Mesenchymal stem cell (in vitro differentiated cells and primary cell): ENCODE data around the gene RNF13.

Experiments
- DNase-seq: peaks from one replicate; pipeline ENCODE4 v3.0.0-alpha.2; 2013
- H2AFZ ChIP-seq: one replicate; pipeline ENCODE4 v1.6.1; 2013; ENCODE audit warnings: low read depth, mild to moderate bottlenecking, control low read depth, inconsistent platforms, low read length, moderate library complexity
- H2AK5ac ChIP-seq: 2 replicates; pipeline ENCODE4 v1.6.1; 2013; ENCODE audit warnings: low read length, moderate library complexity, mild to moderate bottlenecking, inconsistent platforms; ENCODE audit not compliant: severe bottlenecking
- H2BK120ac ChIP-seq: one replicate; pipeline ENCODE4 v1.6.1; 2013; ENCODE audit warnings: low read depth, mild to moderate bottlenecking, inconsistent platforms, low read length, moderate library complexity
- H2BK12ac ChIP-seq, 2 experiments: one replicate each; pipeline ENCODE4 v1.6.1; 2013; ENCODE audit warnings: inconsistent platforms in 2 of 2, low read length in 2 of 2, mild to moderate bottlenecking in 2 of 2, moderate library complexity in 2 of 2, control low read depth in 1 of 2
- H2BK15ac ChIP-seq: one replicate; pipeline ENCODE4 v1.6.1; 2013; ENCODE audit warnings: mild to moderate bottlenecking, low read depth, inconsistent platforms; ENCODE audit not compliant: poor library complexity, severe bottlenecking
- H2BK5ac ChIP-seq: 2 replicates; pipeline ENCODE4 v1.6.1; 2013; ENCODE audit warnings: low read depth, mild to moderate bottlenecking, low read length, control low read depth, inconsistent platforms; ENCODE audit not compliant: poor library complexity, severe bottlenecking
- H3K14ac ChIP-seq, 2 experiments: one replicate each; pipeline ENCODE4 v1.6.1; 2013; ENCODE audit warnings: inconsistent platforms in 2 of 2, low read length in 2 of 2, control low read depth in 1 of 2, mild to moderate bottlenecking in 1 of 2, moderate library complexity in 1 of 2
- H3K18ac ChIP-seq, 2 experiments: one replicate each; pipeline ENCODE4 v1.6.1; 2013; ENCODE audit warnings: inconsistent platforms in 2 of 2, low read length in 2 of 2, control low read depth in 1 of 2, low read depth in 1 of 2, mild to moderate bottlenecking in 1 of 2
- H3K23ac ChIP-seq, 2 experiments: one replicate each; pipeline ENCODE4 v1.6.1; 2013; ENCODE audit warnings: inconsistent platforms in 2 of 2, low read length in 2 of 2, mild to moderate bottlenecking in 2 of 2, moderate library complexity in 2 of 2, control low read depth in 1 of 2
- H3K27ac ChIP-seq: 2 replicates; pipeline ENCODE4 v1.5.1; 2013; ENCODE audit warnings: mild to moderate bottlenecking, moderate library complexity, low read length, control low read depth, inconsistent platforms; ENCODE audit not compliant: poor library complexity, severe bottlenecking
- H3K27me3 ChIP-seq, 2 experiments: 2 replicates each; pipeline versions ENCODE4 v1.6.1 to v1.7.0; 2013; ENCODE audit warnings: low read length in 2 of 2, mild to moderate bottlenecking in 2 of 2, moderate library complexity in 2 of 2, control low read depth in 1 of 2, inconsistent platforms in 1 of 2; ENCODE audit not compliant: control insufficient read depth in 1 of 2, insufficient read depth in 1 of 2
- H3K36me3 ChIP-seq, 2 experiments: 2 replicates each; pipeline versions ENCODE4 v1.6.1 to v1.7.0; 2013; ENCODE audit warnings: low read length in 2 of 2, control low read depth in 1 of 2, inconsistent platforms in 1 of 2, low read depth in 1 of 2, mild to moderate bottlenecking in 1 of 2; ENCODE audit not compliant: insufficient read depth in 2 of 2, control insufficient read depth in 1 of 2
- H3K4ac ChIP-seq, 2 experiments: one replicate each; pipeline ENCODE4 v1.6.1; 2013; ENCODE audit warnings: inconsistent platforms in 2 of 2, low read length in 2 of 2, mild to moderate bottlenecking in 2 of 2, moderate library complexity in 2 of 2, control low read depth in 1 of 2, low read depth in 1 of 2
- H3K4me1 ChIP-seq: 2 replicates; pipeline ENCODE4 v1.6.1; 2013; ENCODE audit warnings: low read depth, low read length, control low read depth; ENCODE audit not compliant: control insufficient read depth, insufficient read depth
- H3K4me2 ChIP-seq: 2 replicates; pipeline ENCODE4 v1.6.1; 2013; ENCODE audit warnings: low read length, mild to moderate bottlenecking, inconsistent platforms; ENCODE audit not compliant: poor library complexity, severe bottlenecking
- H3K4me3 ChIP-seq, 2 experiments: 2 replicates each; pipeline versions ENCODE4 v1.5.1 to v1.7.0; 2013; ENCODE audit warnings: low read length in 2 of 2, mild to moderate bottlenecking in 2 of 2, control low read depth in 1 of 2, low read depth in 1 of 2; ENCODE audit not compliant: insufficient read depth in 1 of 2
- H3K79me1 ChIP-seq: replicated peaks from 2 replicates; pipeline ENCODE4 v1.6.1; 2013; ENCODE audit warnings: mild to moderate bottlenecking, control low read depth, low read length, inconsistent platforms; ENCODE audit not compliant: poor library complexity, severe bottlenecking
- H3K9ac ChIP-seq: 2 replicates; pipeline ENCODE4 v1.7.0; 2013; ENCODE audit warnings: mild to moderate bottlenecking, low read length, moderate library complexity
- H3K9me3 ChIP-seq: 2 replicates; pipeline ENCODE4 v1.7.0; 2013; ENCODE audit warnings: mild to moderate bottlenecking, low read length; ENCODE audit not compliant: control insufficient read depth
- H4K8ac ChIP-seq: one replicate; pipeline ENCODE4 v1.6.1; 2013; ENCODE audit warnings: inconsistent platforms, mild to moderate bottlenecking, low read length, moderate library complexity
- H4K91ac ChIP-seq: one replicate; pipeline ENCODE4 v1.6.1; 2013; ENCODE audit warnings: mild to moderate bottlenecking, low read length, inconsistent platforms
- WGBS: methylation state at CpG from one replicate; pipeline ENCODE4 v1.1.7; 2013; ENCODE audit warnings: mixed read lengths; 5-methylcytosine and 5-hydroxymethylcytosine counted together

RNF13 gene

GRCh38 chr3:149983628-149984027 lies 170.6 kb downstream of the RNF13 start:
- no peak overlapping the region for H4K91ac ChIP-seq
- H3K4me1 ChIP-seq, result no peaks in the 10 kb centered on the region
- 89% methylated on average over 4 of the region's 4 CpGs for WGBS
- no peak overlapping the region for H2BK120ac ChIP-seq
- no peak overlapping the region for H3K14ac ChIP-seq
- H3K23ac ChIP-seq, result no peak overlapping the region
- no peaks in the 10 kb centered on the region for H3K27me3 ChIP-seq
- no peak overlapping the region for H3K4me2 ChIP-seq
- no peak overlapping the region for H3K4me3 ChIP-seq
- H3K27ac ChIP-seq, result no peak overlapping the region
- H2BK12ac ChIP-seq, result no peak overlapping the region
- no peak overlapping the region for H2BK5ac ChIP-seq
- H2BK15ac ChIP-seq, result no peak overlapping the region
- no peaks in the 10 kb centered on the region for H3K79me1 ChIP-seq
- H2AK5ac ChIP-seq, result no peak overlapping the region
- no peak for DNase-seq
- no peak overlapping the region for H3K18ac ChIP-seq
- no peaks in the 10 kb centered on the region for H3K36me3 ChIP-seq
- no peak overlapping the region for H2AFZ ChIP-seq
- no peak overlapping the region for H3K4ac ChIP-seq
- H3K9ac ChIP-seq, result no peak overlapping the region
- peaks cover 8% of the 10 kb centered on the region for H3K9me3 ChIP-seq
- H4K8ac ChIP-seq, result no peak overlapping the region

GRCh38 chr3:149989307-149989706 lies 176.3 kb downstream of the RNF13 start:
- H3K9me3 ChIP-seq, result peaks cover 3% of the 10 kb centered on the region
- H2AFZ ChIP-seq, result no peak overlapping the region
- no peaks in the 10 kb centered on the region for H3K79me1 ChIP-seq
- WGBS, result 96% methylated on average over 2 of the region's 2 CpGs
- no peak overlapping the region for H3K14ac ChIP-seq
- H3K18ac ChIP-seq, result no peak overlapping the region
- no peak overlapping the region for H3K27ac ChIP-seq
- H2AK5ac ChIP-seq, result no peak overlapping the region
- no peak overlapping the region for H3K9ac ChIP-seq
- H4K8ac ChIP-seq, result no peak overlapping the region
- no peak overlapping the region for H2BK15ac ChIP-seq
- H3K36me3 ChIP-seq, result no peaks in the 10 kb centered on the region
- no peaks in the 10 kb centered on the region for H3K4me1 ChIP-seq
- no peak for DNase-seq
- H3K27me3 ChIP-seq, result no peaks in the 10 kb centered on the region
- no peak overlapping the region for H2BK120ac ChIP-seq
- no peak overlapping the region for H4K91ac ChIP-seq
- H3K23ac ChIP-seq, result no peak overlapping the region
- no peak overlapping the region for H2BK5ac ChIP-seq
- H3K4me3 ChIP-seq, result no peak overlapping the region
- no peak overlapping the region for H3K4me2 ChIP-seq
- H2BK12ac ChIP-seq, result no peak overlapping the region
- no peak overlapping the region for H3K4ac ChIP-seq

- Histone ChIP-seq H2BK120ac (no peak overlapping the region), H3K9ac (no peak overlapping the region), H3K14ac (no peak overlapping the region), H3K27me3 (no peaks in the 10 kb centered on the region), H3K18ac (no peak overlapping the region), H4K91ac (no peak overlapping the region), H2BK12ac (no peak overlapping the region), H3K27ac (no peak overlapping the region), H2AFZ (no peak overlapping the region), H3K4me3 (no peak overlapping the region), H2AK5ac (no peak overlapping the region), H3K4me1 (no peaks in the 10 kb centered on the region), H3K9me3 (peaks cover 15% of the 10 kb centered on the region), H2BK15ac (no peak overlapping the region), H2BK5ac (no peak overlapping the region), H3K36me3 (no peaks in the 10 kb centered on the region), H3K79me1 (no peaks in the 10 kb centered on the region), H3K4ac (no peak overlapping the region), H3K4me2 (no peak overlapping the region), H3K23ac (no peak overlapping the region), H4K8ac (no peak overlapping the region)
- WGBS, result no CpG with 5 or more reads among the region's 1 CpG
- DNase-seq, result no peak
Observed at GRCh38 chr3:149990423-149990948, 177.5 kb downstream of the RNF13 start.

- no peak overlapping the region for H3K27ac ChIP-seq
- H3K4me3 ChIP-seq, result no peak overlapping the region
- H2BK15ac ChIP-seq, result no peak overlapping the region
- no peak overlapping the region for H2BK12ac ChIP-seq
- no peaks in the 10 kb centered on the region for H3K4me1 ChIP-seq
- no peak overlapping the region for H3K14ac ChIP-seq
- no peak overlapping the region for H4K8ac ChIP-seq
- DNase-seq, result no peak
- H3K36me3 ChIP-seq, result no peaks in the 10 kb centered on the region
- H2AK5ac ChIP-seq, result no peak overlapping the region
- no peak overlapping the region for H3K9ac ChIP-seq
- H3K18ac ChIP-seq, result no peak overlapping the region
- no peaks in the 10 kb centered on the region for H3K79me1 ChIP-seq
- H3K4me2 ChIP-seq, result no peak overlapping the region
- no peak overlapping the region for H3K23ac ChIP-seq
- no peak overlapping the region for H2BK120ac ChIP-seq
- no peak overlapping the region for H2BK5ac ChIP-seq
- WGBS, result no CpG with 5 or more reads among the region's 4 CpGs
- H4K91ac ChIP-seq, result no peak overlapping the region
- no peaks in the 10 kb centered on the region for H3K27me3 ChIP-seq
- no peak overlapping the region for H3K4ac ChIP-seq
- H2AFZ ChIP-seq, result no peak overlapping the region
- peaks cover 22% of the 10 kb centered on the region for H3K9me3 ChIP-seq
Observed at GRCh38 chr3:149992416-149993058, 179.5 kb downstream of the RNF13 start.
